A549 (cell line): ENCODE data around the gene PATJ. TPM values are rescaled to one million over a fixed set of nuclear protein-coding genes. Genes with fewer than 3 reads are reported as not detected.

Experiments used
- ATAC-seq, 2 experiments: fragments of 200-7000 bp in 1 of 2; fragments of >200 bp in 1 of 2; cut with Nextera tagmentation in 1 of 2; cut with Tn5 transposase in 1 of 2; 3 replicates each; pipeline versions ENCODE4 v1.8.0 to v1.9.1; 2018 to 2020; ENCODE audit warnings: mild to moderate bottlenecking in 1 of 2, moderate library complexity in 1 of 2
- CTCF ChIA-PET: fragments of 300-600 bp; sonication (Branson Sonifier 250); formaldehyde crosslinking; extraction: SDS; loops from one replicate; lab custom pipeline; 2021; ENCODE audit warnings: antibody characterized with exemption, inconsistent platforms; lab: Yijun Ruan, JAX
- POLR2A ChIA-PET: fragments of 350-600 bp; formaldehyde crosslinking; extraction: SDS; loops from one replicate; lab custom pipeline; 2021; ENCODE audit warnings: antibody characterized with exemption, inconsistent platforms; lab: Yijun Ruan, JAX
- DNase-seq, 2 experiments: peaks; one replicate each; pipeline versions ENCODE4 v3.0.0 to v3.0.0-alpha.2; 2011 to 2016; ENCODE audit warnings: low read depth in 1 of 2, low spot score in 1 of 2
- FAIRE-seq: peaks from 2 replicates; lab custom pipeline; 2011; peaks lifted over from hg19 to GRCh38; lab: Jason Lieb, UNC
- H3K27ac ChIP-seq, 2 experiments: fragments of >200 bp; sonication (Bioruptor Twin); formaldehyde crosslinking; 3 replicates each; pipeline ENCODE4 v1.5.1; 2016 to 2017
- H3K4me1 ChIP-seq: fragments of >200 bp; sonication (Bioruptor Twin); formaldehyde crosslinking; 3 replicates; pipeline ENCODE4 v1.6.1; 2016
- H3K4me2 ChIP-seq: fragments of >200 bp; sonication (Bioruptor Twin); formaldehyde crosslinking; 3 replicates; pipeline ENCODE4 v1.6.1; 2016
- H3K4me3 ChIP-seq: fragments of >200 bp; sonication (Bioruptor Twin); formaldehyde crosslinking; 3 replicates; pipeline ENCODE4 v1.5.1; 2016
- H3K9me3 ChIP-seq: fragments of >200 bp; sonication (Bioruptor Twin); formaldehyde crosslinking; 3 replicates; pipeline ENCODE4 v1.6.1; 2016
- BHLHE40 ChIP-seq: IDR thresholded peaks from 2 replicates; pipeline ENCODE4 v1.6.1; 2012; ENCODE audit warnings: low read depth, low read length, inconsistent platforms
- EHMT2 ChIP-seq: fragments of 200-600 bp; sonication (generic); IDR thresholded peaks from 2 replicates; pipeline ENCODE4 v1.6.1; 2016; ENCODE audit warnings: antibody characterized with exemption, low read depth, mild to moderate bottlenecking, moderate library complexity
- EP300 ChIP-seq, 2 experiments: fragments of >200 bp; sonication (Bioruptor Twin); formaldehyde crosslinking; IDR thresholded peaks; 2 replicates in 1 of 2; 3 replicates in 1 of 2; pipeline ENCODE4 v1.6.1; 2016 to 2017
- ESRRA ChIP-seq: fragments of 150-350 bp; IDR thresholded peaks from 2 replicates; pipeline ENCODE4 v1.6.1; 2014; ENCODE audit warnings: mild to moderate bottlenecking, low read length, borderline replicate concordance
- FOXS1 ChIP-seq: fragments of 250-450 bp; sonication (Bioruptor Pico); IDR thresholded peaks from 2 replicates; pipeline ENCODE4 v1.5.0; 2020; ENCODE audit warnings: mild to moderate bottlenecking, moderate library complexity
- GATA3 ChIP-seq: IDR thresholded peaks from 2 replicates; pipeline ENCODE4 v1.6.1; 2012; ENCODE audit warnings: borderline replicate concordance
- HES2 ChIP-seq: fragments of >200 bp; sonication (Bioruptor Twin); formaldehyde crosslinking; IDR thresholded peaks from 2 replicates; pipeline ENCODE4 v1.6.1; 2016
- HEYL ChIP-seq: fragments of 250-450 bp; sonication (Bioruptor Pico); IDR thresholded peaks from 2 replicates; pipeline ENCODE4 v1.8.0; 2021; ENCODE audit warnings: mild to moderate bottlenecking, moderate library complexity
- HOXB5 ChIP-seq: fragments of 250-450 bp; sonication (Bioruptor Pico); IDR thresholded peaks from 2 replicates; pipeline ENCODE4 v1.5.0; 2020; ENCODE audit warnings: mild to moderate bottlenecking, moderate library complexity
- JUN ChIP-seq, 2 experiments: fragments of >200 bp; sonication (Bioruptor Twin); formaldehyde crosslinking; IDR thresholded peaks; 2 replicates in 1 of 2; 3 replicates in 1 of 2; pipeline ENCODE4 v1.6.1; 2016 to 2017
- JUNB ChIP-seq: fragments of >200 bp; sonication (Bioruptor Twin); formaldehyde crosslinking; IDR thresholded peaks from 2 replicates; pipeline ENCODE4 v1.6.1; 2016
- MYC ChIP-seq: IDR thresholded peaks from 2 replicates; pipeline ENCODE4 v1.6.1; 2012; ENCODE audit warnings: mild to moderate bottlenecking, inconsistent platforms, low read length, improper control_type of control experiment, borderline replicate concordance
- NFE2L2 ChIP-seq: fragments of 150-350 bp; conservative IDR thresholded peaks from 2 replicates; pipeline ENCODE4 v1.6.1; 2014; ENCODE audit warnings: low read length
- NPAS2 ChIP-seq: fragments of 250-450 bp; sonication (Bioruptor Pico); IDR thresholded peaks from 2 replicates; pipeline ENCODE4 v1.8.0; 2022; ENCODE audit warnings: mild to moderate bottlenecking, moderate library complexity, borderline replicate concordance
- PBX3 ChIP-seq: IDR thresholded peaks from 2 replicates; pipeline ENCODE4 v1.6.1; 2012
- RARB ChIP-seq: fragments of 250-450 bp; sonication (Bioruptor Pico); IDR thresholded peaks from 2 replicates; pipeline ENCODE4 v1.8.0; 2021; ENCODE audit warnings: mild to moderate bottlenecking, moderate library complexity
- REST ChIP-seq: fragments of 200-600 bp; sonication (generic); IDR thresholded peaks from 2 replicates; pipeline ENCODE4 v1.6.1; 2016; ENCODE audit warnings: antibody characterized with exemption, mild to moderate bottlenecking, moderate library complexity
- RNF2 ChIP-seq: fragments of 200-600 bp; sonication (generic); IDR thresholded peaks from 2 replicates; pipeline ENCODE4 v1.6.1; 2016; ENCODE audit warnings: low read depth, mild to moderate bottlenecking, antibody characterized with exemption, moderate library complexity, borderline replicate concordance
- SMC3 ChIP-seq: fragments of >200 bp; sonication (Bioruptor Twin); formaldehyde crosslinking; IDR thresholded peaks from 3 replicates; pipeline ENCODE4 v1.6.1; 2018; ENCODE audit warnings: inconsistent platforms
- SREBF2 ChIP-seq: fragments of 450-650 bp; IDR thresholded peaks from 2 replicates; pipeline ENCODE4 v1.6.1; 2014; ENCODE audit warnings: mild to moderate bottlenecking, moderate library complexity
- TFCP2L1 ChIP-seq: fragments of 250-450 bp; sonication (Bioruptor Pico); IDR thresholded peaks from 2 replicates; pipeline ENCODE4 v1.5.0; 2021; ENCODE audit warnings: mild to moderate bottlenecking
- TP53 ChIP-seq: fragments of 250-450 bp; sonication (Bioruptor Pico); IDR thresholded peaks from 2 replicates; pipeline ENCODE4 v1.5.0; 2021; ENCODE audit warnings: mild to moderate bottlenecking, moderate library complexity
- ZC3H11A ChIP-seq: fragments of 450-650 bp; IDR thresholded peaks from 2 replicates; pipeline ENCODE4 v1.6.1; 2014; ENCODE audit warnings: antibody characterized with exemption, mild to moderate bottlenecking
- ZNF302 ChIP-seq: fragments of 250-450 bp; sonication (Bioruptor Pico); IDR thresholded peaks from 2 replicates; pipeline ENCODE4 v1.9.0; 2021; ENCODE audit warnings: inconsistent platforms, mild to moderate bottlenecking, moderate library complexity
- WGBS: methylation state at CpG from one replicate; pipeline ENCODE4 v1.1.6; 2017; ENCODE audit errors: missing lambda C conversion rate; 5-methylcytosine and 5-hydroxymethylcytosine counted together
- polyA plus RNA-seq, 4 experiments: library from polyadenylated mRNA; depleted of rRNA in 3 of 4; stranded (reverse); fragments of >200 nt; fragmentation: RNase III in 1 of 4; extraction: RNeasy Plus Mini Kit Qiagen cat#74134 plus additional on column Dnase treatment in 1 of 4; gene quantifications; 2 replicates in 3 of 4; 3 replicates in 1 of 4; pipeline ENCODE4 v1.2.3, GENCODE V29; 2011 to 2017
- TF ChIP-seq, protein P1 (sequence below): fragments of 250-450 bp; sonication (Bioruptor Pico); IDR thresholded peaks from 2 replicates; pipeline ENCODE4 v1.5.0; 2021; ENCODE audit warnings: mild to moderate bottlenecking, moderate library complexity, borderline replicate concordance

Gene PATJ
- polyA plus RNA-seq, 2 of the 4 experiments (the other 2 are of a cell fraction) = 6.0 to 14.7 TPM

- ChIA-PET CTCF (no interaction called here), POLR2A (no interaction called here)
- ATAC-seq (no peak), FAIRE-seq (no peak), DNase-seq (no peak)
- Histone ChIP-seq H3K4me2 (no peak overlapping the region), H3K4me3 (no peak overlapping the region), H3K27ac (no peak overlapping the region), H3K4me1 (peaks cover 7% of the 10 kb centered on the region; the same call in 2 of the 3 replicates), H3K9me3 (no peaks in the 10 kb centered on the region)
- WGBS = 89% methylated on average over 7 of the region's 7 CpGs
- TF ChIP-seq SMC3 (no peak), TFCP2L1 (no peak), TP53 (CRISPR knock-in tag) (no peak), EHMT2 (no peak), HES2 (no peak), FOXS1 (CRISPR knock-in tag) (no peak), RARB (no peak), ZNF302 (CRISPR knock-in tag) (no peak), ESRRA (no peak), JUN (IDR thresholded peaks at IDR 0.05) (no peak), PBX3 (no peak), MYC (no peak), NPAS2 (CRISPR knock-in tag) (no peak), SREBF2 (no peak), HEYL (CRISPR knock-in tag) (no peak), HOXB5 (no peak), REST (no peak), EP300 (IDR thresholded peaks at IDR 0.05) (no peak), NFE2L2 (no peak)
- TF ChIP-seq, protein P1, sequence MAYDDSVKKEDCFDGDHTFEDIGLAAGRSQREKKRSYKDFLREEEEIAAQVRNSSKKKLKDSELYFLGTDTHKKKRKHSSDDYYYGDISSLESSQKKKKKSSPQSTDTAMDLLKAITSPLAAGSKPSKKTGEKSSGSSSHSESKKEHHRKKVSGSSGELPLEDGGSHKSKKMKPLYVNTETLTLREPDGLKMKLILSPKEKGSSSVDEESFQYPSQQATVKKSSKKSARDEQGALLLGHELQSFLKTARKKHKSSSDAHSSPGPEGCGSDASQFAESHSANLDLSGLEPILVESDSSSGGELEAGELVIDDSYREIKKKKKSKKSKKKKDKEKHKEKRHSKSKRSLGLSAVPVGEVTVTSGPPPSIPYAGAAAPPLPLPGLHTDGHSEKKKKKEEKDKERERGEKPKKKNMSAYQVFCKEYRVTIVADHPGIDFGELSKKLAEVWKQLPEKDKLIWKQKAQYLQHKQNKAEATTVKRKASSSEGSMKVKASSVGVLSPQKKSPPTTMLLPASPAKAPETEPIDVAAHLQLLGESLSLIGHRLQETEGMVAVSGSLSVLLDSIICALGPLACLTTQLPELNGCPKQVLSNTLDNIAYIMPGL (CRISPR knock-in tag) = no peak
These were observed 33.0 kb upstream of the PATJ start for GRCh38 chr1:61708953-61709907.

DNA sequence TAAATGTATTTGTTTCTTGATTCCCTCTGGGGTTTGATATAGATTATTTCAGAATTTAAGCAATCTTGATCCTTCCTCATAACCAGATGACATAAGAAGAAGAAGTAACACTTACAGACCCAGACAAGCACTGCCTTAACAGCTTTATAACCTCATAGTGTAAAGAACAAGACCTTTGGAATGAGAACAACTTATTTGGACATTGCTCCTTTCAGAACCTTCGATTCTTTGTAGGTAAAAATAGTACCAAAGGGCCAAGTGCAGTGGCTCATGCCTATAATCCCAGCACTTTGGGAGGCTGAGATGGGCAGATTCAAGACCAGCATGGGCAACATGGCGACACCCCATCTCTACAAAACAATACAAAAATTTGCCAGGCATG lies 32.4 kb upstream of the PATJ start:
- ATAC-seq = no peak
- Histone ChIP-seq H3K4me1 (peaks cover 7% of the 10 kb centered on the region; the same call in 2 of the 3 replicates), H3K4me2 (no peak overlapping the region), H3K4me3 (no peak overlapping the region), H3K27ac (no peak overlapping the region), H3K9me3 (no peaks in the 10 kb centered on the region)
- no peak for FAIRE-seq
- ChIA-PET POLR2A (no interaction called here), CTCF (no interaction called here)
- TF ChIP-seq BHLHE40 (no peak), ZC3H11A (no peak), ESRRA (no peak), PBX3 (no peak), GATA3 (no peak), NFE2L2 (no peak), HOXB5 (no peak), RNF2 (no peak), HEYL (CRISPR knock-in tag) (no peak), JUNB (no peak), HES2 (no peak), SREBF2 (no peak)
- DNase-seq = no peak
- WGBS = 92% methylated on average over 2 of the region's 2 CpGs
